Neuron (in vitro differentiated cells): ENCODE data around the gene TBATA.

Experiments
- H2AFZ ChIP-seq: one replicate; pipeline ENCODE4 v1.6.1; 2013; ENCODE audit warnings: low read depth, mild to moderate bottlenecking, inconsistent platforms, low read length, moderate library complexity
- H3K27me3 ChIP-seq: one replicate; pipeline ENCODE4 v1.6.1; 2013; ENCODE audit warnings: low read length; ENCODE audit not compliant: insufficient read depth
- H3K36me3 ChIP-seq: one replicate; pipeline ENCODE4 v1.6.1; 2013; ENCODE audit warnings: low read length; ENCODE audit not compliant: insufficient read depth
- H3K4me1 ChIP-seq: one replicate; pipeline ENCODE4 v1.6.1; 2013; ENCODE audit warnings: low read length; ENCODE audit not compliant: insufficient read depth
- H3K4me3 ChIP-seq: 2 replicates; pipeline ENCODE4 v1.5.1; 2013; ENCODE audit warnings: mild to moderate bottlenecking, low read length, moderate library complexity
- H3K9me3 ChIP-seq: one replicate; pipeline ENCODE4 v1.6.1; 2013; ENCODE audit warnings: low read length

Gene TBATA

GRCh38 chr10:70758757-70759514 lies 26.2 kb downstream of the TBATA start:
- peaks cover 35% of the 10 kb centered on the region for H3K4me1 ChIP-seq
- H3K36me3 ChIP-seq = no peaks in the 10 kb centered on the region
- H3K27me3 ChIP-seq = no peaks in the 10 kb centered on the region
- H3K9me3 ChIP-seq = no peaks in the 10 kb centered on the region
- no peak overlapping the region for H2AFZ ChIP-seq
- no peak overlapping the region for H3K4me3 ChIP-seq

- no peaks in the 10 kb centered on the region for H3K9me3 ChIP-seq
- H3K4me3 ChIP-seq = no peak overlapping the region
- H3K27me3 ChIP-seq = peaks cover 2% of the 10 kb centered on the region
- H3K4me1 ChIP-seq = peaks cover 24% of the 10 kb centered on the region
- H2AFZ ChIP-seq = no peak overlapping the region
- H3K36me3 ChIP-seq = no peaks in the 10 kb centered on the region
These were observed 27.3 kb downstream of the TBATA start for GRCh38 chr10:70757856-70758255.

DNA sequence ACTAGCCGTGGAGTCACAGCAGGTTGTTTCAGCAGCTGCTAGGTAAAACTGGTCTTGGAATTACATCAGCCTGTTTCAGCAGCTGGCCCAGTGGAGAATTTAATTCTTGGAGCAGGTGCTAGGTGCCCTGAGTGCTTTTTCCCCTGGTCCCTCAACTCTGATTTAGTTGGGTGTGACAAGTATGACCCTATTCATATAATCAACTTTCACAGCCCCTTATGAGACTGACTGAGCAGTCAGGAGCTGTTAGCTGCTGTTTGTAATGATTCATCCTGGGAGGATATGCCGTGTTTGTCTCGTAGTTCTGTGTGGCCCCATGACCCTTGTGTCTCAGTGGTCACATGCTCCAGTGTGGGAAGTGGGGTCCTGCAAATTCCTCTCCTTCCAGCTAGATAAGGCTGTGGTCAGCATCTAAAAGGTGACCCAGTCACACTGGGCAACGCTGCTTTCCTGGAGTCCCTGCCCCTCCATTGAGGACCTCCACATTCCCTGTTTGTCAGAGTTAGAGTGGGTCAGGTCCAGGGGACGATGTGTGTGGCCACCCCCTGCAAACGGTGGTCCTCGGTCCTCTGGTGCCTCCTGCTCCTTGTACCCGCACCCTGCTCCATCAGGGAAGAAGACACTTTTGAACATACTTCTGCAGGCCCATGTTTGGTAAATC lies 28.3 kb downstream of the TBATA start:
- Histone ChIP-seq H3K9me3 (no peaks in the 10 kb centered on the region), H2AFZ (no peak overlapping the region), H3K27me3 (peaks cover 2% of the 10 kb centered on the region), H3K4me3 (no peak overlapping the region), H3K36me3 (no peaks in the 10 kb centered on the region), H3K4me1 (peaks cover 14% of the 10 kb centered on the region)

DNA sequence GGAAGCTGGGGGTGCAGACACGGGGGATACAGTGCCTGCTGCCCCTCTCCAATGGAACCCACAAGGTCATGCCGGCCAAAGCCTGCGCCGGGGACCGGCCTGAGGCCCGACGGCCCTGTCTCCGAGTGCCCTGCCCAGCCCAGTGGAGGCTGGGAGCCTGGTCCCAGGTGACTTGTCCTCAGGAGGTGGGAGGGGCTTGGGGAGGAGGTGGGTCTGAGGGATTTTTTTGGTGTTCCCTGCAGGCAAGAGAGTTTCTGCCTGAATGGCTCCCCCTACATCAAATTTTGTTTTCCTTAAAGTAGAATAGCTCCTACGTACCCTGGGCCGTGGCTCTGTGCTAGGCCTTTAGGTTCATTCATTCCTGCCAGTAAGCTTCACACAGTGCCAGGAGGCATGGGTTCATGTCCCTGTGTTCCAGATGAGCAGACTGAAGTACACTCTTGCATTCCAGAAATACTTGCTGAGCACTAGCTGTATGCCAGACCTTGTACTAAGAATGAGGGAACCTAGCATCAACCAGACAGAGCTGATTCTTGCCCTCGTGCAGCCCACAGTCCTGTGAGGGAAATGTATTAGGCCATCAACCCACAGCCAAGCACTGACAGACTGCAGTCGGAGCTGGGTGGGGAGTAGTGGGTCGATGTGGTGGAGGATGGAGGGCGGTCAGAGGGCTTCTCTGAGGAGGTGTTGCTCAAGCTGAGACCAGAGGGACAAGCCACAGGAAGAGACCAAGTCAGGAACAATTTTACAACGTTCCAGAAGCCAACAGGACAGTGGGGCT lies 31.1 kb downstream of the TBATA start:
- Histone ChIP-seq H3K36me3 (no peaks in the 10 kb centered on the region), H3K27me3 (peaks cover 2% of the 10 kb centered on the region), H3K4me1 (no peaks in the 10 kb centered on the region), H3K4me3 (no peak overlapping the region), H3K9me3 (no peaks in the 10 kb centered on the region), H2AFZ (no peak overlapping the region)

DNA sequence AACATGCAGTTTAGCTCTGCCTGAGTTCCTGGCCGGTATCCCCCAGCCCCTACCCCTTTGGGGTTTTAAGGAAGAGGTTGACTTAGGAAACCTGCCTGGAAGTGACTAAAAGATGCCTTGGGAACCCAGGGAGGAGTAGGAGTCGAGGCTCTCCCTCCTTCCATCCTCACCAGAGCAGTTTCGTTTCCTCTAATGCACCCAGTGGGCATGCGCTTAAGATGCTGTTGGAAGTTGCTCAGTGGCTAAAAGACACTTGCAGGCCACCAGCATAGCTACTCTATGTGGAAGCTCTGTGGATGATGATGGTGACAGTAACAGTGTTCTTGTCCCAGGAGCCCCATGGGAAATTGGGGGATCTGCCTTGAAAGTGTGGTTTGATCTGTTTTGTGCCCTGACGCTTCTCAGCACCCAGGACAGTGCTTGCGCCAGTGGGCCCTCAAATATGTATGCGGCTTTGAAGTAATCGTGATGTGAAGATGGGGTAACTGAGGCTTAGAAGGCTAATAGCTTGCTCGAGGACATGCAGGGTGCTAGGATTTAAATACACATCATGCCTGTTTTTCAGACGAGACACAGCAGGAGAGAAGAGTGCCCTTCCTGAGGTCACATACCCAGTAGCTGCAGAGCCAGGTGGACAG lies 32.0 kb downstream of the TBATA start:
- no peak overlapping the region for H2AFZ ChIP-seq
- H3K36me3 ChIP-seq = no peaks in the 10 kb centered on the region
- H3K27me3 ChIP-seq = peaks cover 2% of the 10 kb centered on the region
- H3K9me3 ChIP-seq = no peaks in the 10 kb centered on the region
- no peaks in the 10 kb centered on the region for H3K4me1 ChIP-seq
- H3K4me3 ChIP-seq = no peak overlapping the region

GRCh38 chr10:70752571-70752970 lies 32.6 kb downstream of the TBATA start:
- Histone ChIP-seq H2AFZ (no peak overlapping the region), H3K9me3 (no peaks in the 10 kb centered on the region), H3K27me3 (peaks cover 2% of the 10 kb centered on the region), H3K4me1 (no peaks in the 10 kb centered on the region), H3K4me3 (no peak overlapping the region), H3K36me3 (no peaks in the 10 kb centered on the region)

DNA sequence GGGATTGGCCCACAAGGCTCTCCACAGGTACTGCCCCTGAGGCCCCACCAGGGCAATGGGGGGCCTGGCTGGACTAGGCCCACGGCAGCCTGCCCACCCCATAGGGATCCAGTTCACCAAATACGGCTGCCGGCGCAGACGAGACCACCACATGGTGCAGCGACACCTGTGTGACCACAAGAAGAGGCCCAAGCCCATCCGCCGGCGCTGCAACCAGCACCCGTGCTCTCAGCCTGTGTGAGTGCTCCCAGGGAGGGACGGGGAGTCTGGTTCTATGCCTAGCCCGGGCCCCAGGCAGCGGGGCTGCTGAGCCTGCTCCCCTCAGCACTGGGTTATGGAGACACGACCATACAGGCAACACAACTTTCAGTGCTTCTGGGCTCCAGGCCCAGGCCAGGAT lies 33.2 kb downstream of the TBATA start:
- Histone ChIP-seq H2AFZ (no peak overlapping the region), H3K4me1 (no peaks in the 10 kb centered on the region), H3K36me3 (no peaks in the 10 kb centered on the region), H3K4me3 (no peak overlapping the region), H3K9me3 (no peaks in the 10 kb centered on the region), H3K27me3 (peaks cover 2% of the 10 kb centered on the region)

GRCh38 chr10:70751356-70751755 lies 33.8 kb downstream of the TBATA start:
- H2AFZ ChIP-seq = no peak overlapping the region
- H3K9me3 ChIP-seq = no peaks in the 10 kb centered on the region
- peaks cover 2% of the 10 kb centered on the region for H3K27me3 ChIP-seq
- H3K4me3 ChIP-seq = no peak overlapping the region
- H3K36me3 ChIP-seq = no peaks in the 10 kb centered on the region
- H3K4me1 ChIP-seq = no peaks in the 10 kb centered on the region

DNA sequence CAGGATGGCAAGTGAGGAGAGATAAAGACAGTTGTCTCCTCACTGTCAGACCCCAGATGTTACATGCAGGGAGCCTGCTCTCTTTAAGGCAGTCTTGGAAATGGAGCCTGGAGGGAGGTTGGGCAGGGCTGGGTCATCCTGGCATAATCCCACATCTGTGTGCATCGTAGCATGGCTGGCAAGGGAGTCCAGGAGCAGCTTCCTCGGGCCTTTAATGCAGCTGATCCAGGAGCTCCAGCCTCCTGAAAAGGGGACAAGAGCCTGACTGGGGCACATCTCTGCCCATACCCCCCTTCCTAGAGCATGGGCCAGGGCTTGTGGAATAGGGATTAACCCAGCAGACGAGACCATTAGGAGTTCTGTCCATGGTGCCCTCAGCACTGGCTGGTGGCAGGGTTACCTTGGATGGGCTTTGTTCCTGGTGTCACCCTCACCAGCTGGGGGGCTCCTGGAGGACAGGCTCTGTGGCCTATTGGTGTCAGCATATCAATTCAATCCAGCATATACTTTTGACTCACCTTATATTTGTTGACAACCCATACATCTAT lies 34.9 kb downstream of the TBATA start:
- Histone ChIP-seq H3K27me3 (peaks cover 2% of the 10 kb centered on the region), H3K9me3 (no peaks in the 10 kb centered on the region), H2AFZ (no peak overlapping the region), H3K4me1 (no peaks in the 10 kb centered on the region), H3K4me3 (no peak overlapping the region), H3K36me3 (no peaks in the 10 kb centered on the region)

DNA sequence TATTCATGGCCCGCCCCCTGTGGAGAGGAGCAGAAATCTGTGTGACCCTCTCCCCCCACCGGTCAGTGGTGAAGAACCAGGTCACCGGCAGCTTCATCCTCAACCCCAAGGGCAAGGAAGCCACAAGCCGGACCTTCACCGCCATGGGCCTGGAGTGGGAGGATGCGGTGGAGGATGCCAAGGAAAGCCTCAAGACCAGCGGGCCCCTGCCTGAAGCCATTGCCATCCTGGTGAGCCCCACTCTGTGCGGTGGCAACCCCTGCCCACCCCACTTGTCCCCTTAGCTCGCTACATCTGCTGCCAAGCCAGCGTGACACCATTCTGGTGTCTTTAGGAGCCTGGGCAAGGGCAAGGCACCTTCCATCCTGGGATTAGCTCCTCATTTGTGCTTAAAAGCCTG lies 35.4 kb downstream of the TBATA start:
- Histone ChIP-seq H3K4me1 (no peaks in the 10 kb centered on the region), H3K9me3 (no peaks in the 10 kb centered on the region)

GRCh38 chr10:70748801-70749573 lies 36.2 kb downstream of the TBATA start:
- no peaks in the 10 kb centered on the region for H3K4me1 ChIP-seq
- peaks cover 2% of the 10 kb centered on the region for H3K27me3 ChIP-seq
- H3K4me3 ChIP-seq = no peak overlapping the region
- H2AFZ ChIP-seq = no peak overlapping the region
- no peaks in the 10 kb centered on the region for H3K36me3 ChIP-seq
- H3K9me3 ChIP-seq = no peaks in the 10 kb centered on the region

More for the DNA sequence above, 35.4 kb downstream of the TBATA start:
- no peaks in the 10 kb centered on the region for H3K36me3 ChIP-seq
- no peak overlapping the region for H3K4me3 ChIP-seq
- H3K27me3 ChIP-seq = peaks cover 2% of the 10 kb centered on the region
- no peak overlapping the region for H2AFZ ChIP-seq

DNA sequence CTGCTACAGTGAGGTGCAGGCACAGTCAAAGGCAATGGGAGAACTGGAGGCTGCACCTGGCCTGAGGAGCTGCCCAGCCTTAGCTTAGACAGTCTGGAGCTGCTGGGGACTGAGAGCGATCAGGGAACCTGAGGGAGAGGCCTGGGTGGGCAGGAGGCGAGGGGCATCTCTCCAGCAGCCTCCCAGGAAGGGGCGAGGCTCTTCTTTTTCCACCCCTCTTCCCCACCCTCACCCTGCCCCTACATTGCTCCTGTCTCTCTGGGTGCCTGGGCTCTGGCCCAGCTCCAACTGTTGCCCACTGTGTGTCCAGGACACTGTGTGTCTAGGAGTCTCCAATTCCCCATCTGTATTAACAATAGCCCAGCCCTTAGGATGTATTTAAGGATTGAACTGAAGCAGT lies 36.9 kb downstream of the TBATA start:
- H3K9me3 ChIP-seq = no peaks in the 10 kb centered on the region
- H3K4me3 ChIP-seq = no peak overlapping the region
- no peak overlapping the region for H2AFZ ChIP-seq
- H3K27me3 ChIP-seq = no peaks in the 10 kb centered on the region
- H3K4me1 ChIP-seq = no peaks in the 10 kb centered on the region
- H3K36me3 ChIP-seq = no peaks in the 10 kb centered on the region
